NCI-H1048 (cell line): ENCODE results near the gene SNX30.

Experiments used
- DNase-seq: peaks from one replicate; lab custom pipeline; 2025; lab: John Stamatoyannopoulos, UW

Gene SNX30

GRCh38 chr9:112885324-112885723, 134.8 kb downstream of the SNX30 start:
- no peak for DNase-seq

DNA sequence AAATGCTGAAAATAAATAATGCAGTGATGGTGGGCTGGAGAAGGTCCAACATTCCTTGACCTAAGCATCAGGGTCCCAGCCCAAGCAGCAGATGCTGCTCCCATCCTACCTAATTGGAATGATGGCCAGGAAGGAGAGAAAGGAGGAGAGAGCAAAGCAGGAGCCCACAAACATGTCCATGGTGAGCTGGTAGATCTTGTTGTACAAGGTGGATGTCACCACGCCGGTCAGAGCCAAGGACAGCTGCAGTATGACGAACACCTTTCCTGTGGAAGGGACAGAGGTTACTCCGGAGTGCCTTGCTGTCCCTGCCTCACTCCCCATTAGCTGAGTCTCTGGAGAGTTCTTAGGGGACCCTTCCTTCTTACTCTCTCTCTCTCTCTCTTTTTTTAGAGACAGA, 135.8 kb downstream of the SNX30 start:
- DNase-seq: no peak

- DNase-seq: no peak
Observed at GRCh38 chr9:112887381-112887780, 136.8 kb downstream of the SNX30 start.

DNA sequence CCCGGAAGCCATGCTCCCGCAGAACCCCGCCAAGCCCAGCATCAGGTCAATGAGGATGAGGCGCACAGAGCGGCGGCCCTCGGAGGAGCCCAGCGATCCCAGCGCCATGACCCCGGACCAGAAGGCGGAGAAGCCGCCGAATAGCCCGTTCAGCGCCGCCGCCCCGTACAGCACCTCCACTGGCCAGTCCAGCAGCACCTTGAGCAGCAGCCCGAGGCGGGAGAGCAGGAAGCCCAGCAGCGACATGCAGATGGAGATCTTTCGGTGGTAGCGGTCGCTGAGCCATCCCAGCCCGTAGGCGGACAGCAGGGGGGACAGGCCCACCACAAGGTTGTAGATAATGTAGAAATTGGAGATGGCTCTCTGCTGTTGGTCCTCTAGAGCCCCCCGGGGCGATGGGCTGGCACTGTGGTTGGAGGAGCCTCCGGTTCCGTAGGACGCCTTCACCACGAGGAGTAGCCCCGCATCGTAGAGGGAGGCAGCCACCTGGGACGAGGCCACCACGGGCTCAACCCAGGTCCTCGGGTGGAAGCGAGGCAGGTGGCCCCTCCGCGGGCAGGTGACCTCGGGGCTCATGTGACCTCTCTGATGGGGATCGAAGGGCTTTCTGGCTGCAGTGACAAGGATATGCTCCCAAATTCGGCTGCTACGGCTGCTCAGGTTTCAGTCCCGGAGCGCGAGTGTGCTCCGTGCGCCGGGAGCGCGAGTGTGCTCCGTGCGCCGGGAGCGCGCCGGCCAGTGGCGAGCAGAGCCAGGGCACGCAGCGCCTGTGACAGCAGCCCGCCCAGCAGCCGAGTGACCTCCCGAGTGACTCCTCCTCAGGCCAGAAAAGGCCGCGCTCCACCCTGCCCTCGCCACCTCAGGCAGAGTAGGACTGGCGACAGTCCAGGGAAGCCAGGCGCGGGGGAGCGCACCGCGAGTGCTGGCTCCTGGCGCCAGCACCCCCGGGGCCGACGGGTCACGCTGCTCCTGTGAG, 139.8 kb downstream of the SNX30 start, which contains the start of gene SLC46A2:
Gene SLC46A2 (minus strand): TSS at position 771 of the 976 bp plus-strand sequence. CDS start 195 bp downstream, at position 576.
- DNase-seq: no peak

- DNase-seq: no peak
Observed at GRCh38 chr9:112891521-112891920, 141.0 kb downstream of the SNX30 start.

GRCh38 chr9:112892981-112893380, 142.4 kb downstream of the SNX30 start:
- no peak for DNase-seq

DNA sequence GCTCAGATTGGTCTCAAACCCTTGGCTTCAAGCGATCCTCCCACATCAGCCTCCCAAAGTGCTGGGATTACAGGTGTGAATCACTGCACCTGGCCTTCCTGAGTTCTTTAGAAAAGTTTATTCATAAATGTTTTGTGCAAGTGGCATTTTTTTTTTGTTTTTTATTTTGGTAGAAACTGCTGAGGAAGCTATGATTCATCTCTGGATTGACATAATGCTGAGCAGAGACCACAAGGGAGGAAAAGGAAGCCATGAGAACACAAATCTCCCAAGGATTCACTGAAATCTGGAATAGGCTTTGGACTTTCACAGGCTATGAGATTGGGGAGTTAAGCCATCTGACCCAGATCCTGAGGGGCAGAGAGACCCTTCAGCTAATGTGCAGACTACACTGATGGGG, 143.5 kb downstream of the SNX30 start:
- no peak for DNase-seq

DNA sequence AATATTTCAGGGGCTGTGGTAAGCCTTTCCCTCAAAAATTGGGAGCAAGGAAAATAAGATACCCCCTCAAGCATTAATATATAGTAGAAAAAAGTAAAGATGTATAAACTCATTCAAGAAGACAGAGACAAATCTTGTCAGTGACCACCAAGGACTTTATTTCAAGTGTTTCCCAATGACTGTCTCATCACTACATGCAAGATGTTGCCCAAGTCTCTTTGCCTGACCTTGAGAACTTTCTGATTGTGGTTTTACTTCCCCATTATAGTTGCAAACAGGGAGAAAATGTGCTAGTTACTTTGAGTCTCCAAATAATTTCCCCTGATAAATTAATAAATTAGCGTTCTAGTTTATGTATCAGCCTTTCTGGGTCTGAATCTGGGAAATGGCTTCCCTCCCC, 144.1 kb downstream of the SNX30 start:
- DNase-seq: no peak

- no peak for DNase-seq
Observed at GRCh38 chr9:112896131-112896530, 145.6 kb downstream of the SNX30 start.

GRCh38 chr9:112898872-112899311, 148.3 kb downstream of the SNX30 start:
- DNase-seq: no peak

DNA sequence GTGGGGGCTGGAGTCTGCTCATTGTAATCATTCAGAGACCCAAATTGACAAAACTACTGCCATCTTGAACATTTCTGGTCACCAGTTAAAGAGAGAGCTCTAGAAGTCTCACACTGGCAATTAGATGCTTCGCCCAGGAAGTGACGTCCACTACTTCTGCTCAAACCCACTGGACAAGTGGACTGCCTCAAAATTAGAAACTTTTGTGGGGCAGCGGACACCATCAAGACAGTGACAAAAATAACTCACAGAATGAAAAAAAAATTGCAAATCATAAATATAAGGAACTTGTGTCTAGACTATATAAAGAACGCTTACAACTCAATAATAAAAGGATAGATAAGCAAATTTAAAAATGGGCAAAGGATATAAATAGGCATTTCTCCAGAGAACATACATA, 149.9 kb downstream of the SNX30 start:
- DNase-seq: no peak

DNA sequence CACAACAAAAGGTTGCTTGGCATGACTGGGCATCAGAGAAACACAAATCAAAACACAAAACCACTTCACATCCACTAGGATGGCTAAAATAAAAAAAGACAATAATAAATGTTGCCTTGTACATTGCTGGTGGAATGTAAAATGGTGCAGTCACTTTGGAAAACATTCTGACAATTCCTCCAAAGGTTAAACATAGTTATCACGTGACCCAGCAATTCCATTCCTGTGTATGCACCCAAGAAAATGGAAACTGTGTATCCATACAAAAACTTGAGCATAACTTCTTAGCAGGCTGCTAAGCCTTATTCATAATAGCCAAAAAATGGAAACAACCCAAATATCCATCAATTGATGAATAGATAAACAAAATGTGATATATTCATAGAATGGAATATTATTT, 150.3 kb downstream of the SNX30 start:
- DNase-seq: no peak

DNA sequence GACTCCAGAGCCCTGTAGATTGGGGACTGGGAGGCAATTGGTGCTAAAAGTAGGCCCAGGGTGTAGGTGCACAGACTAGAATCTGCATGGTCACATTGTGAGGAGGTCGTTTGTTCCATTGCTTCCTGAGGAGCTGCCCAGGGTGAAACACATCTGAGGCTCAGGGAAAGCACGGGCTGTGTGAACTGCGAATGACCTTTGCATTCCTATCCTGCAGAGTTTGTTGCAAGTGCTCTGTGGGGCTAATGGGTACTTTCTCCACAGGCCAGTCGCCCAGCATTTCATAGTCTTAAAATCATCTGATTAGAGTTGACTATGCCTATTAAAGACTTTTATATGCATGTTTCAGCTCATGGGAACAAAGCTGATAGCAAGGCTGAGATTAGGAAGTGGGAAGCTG, 154.5 kb downstream of the SNX30 start:
- no peak for DNase-seq

DNA sequence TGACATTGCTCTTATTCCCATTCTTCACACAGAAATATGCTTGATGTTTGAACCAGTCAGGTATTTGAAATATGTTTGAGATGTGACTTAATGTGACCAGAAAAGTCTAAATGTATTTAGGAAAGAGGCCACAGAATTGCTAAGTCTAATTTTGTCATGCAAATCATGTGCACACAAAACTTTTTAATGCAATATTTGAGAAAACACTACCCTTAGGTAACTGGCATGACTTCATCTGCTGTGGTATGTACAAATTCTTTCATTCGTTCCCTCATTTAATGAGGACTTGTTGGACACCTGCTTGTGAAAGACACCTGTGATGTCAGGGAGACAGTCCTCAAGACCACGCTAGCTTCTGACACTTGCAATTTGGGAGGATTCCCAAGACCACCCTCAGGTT, 161.2 kb downstream of the SNX30 start:
- no peak for DNase-seq

DNA sequence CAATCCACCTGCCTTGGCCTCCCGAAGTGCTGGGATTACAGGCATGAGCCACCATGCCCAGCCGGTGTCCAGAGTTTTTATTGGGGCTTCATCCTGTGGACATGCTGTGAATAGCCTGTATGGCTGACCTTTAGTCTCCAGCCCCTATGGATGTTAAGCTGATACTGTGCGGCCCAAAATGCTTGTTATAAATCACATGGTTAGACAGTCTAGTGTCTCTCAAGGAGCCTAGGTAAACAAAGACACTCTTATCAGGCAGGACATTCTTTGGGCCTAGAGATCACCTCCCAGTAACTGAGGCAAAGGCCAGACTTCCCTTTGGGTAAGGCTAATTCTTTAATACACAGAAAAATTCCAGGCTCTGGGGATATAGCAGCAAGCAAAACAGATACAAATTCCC, 162.1 kb downstream of the SNX30 start:
- no peak for DNase-seq

DNA sequence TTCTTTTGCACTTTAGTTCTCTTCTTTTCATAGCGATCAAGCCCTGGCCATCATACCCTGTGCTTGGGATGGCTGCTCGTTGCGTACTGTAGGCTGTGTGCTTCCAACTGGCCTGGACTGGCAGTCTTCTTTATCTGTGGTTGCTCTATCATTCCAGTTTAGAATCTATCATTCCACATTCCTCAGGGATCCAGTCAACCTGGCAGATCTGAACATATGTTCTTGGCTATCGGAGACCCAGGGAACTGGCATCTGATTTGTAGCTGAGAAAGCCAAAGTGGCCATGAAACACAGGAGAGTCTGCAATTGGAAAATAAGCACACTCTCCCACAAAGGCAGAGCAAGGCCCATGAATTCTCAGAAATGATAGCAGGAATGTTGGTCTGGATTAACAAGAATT, 162.8 kb downstream of the SNX30 start:
- DNase-seq: no peak

GRCh38 chr9:112914524-112914923, 164.0 kb downstream of the SNX30 start:
- no peak for DNase-seq

- DNase-seq: no peak
Observed at GRCh38 chr9:112917047-112917986, 166.8 kb downstream of the SNX30 start.

DNA sequence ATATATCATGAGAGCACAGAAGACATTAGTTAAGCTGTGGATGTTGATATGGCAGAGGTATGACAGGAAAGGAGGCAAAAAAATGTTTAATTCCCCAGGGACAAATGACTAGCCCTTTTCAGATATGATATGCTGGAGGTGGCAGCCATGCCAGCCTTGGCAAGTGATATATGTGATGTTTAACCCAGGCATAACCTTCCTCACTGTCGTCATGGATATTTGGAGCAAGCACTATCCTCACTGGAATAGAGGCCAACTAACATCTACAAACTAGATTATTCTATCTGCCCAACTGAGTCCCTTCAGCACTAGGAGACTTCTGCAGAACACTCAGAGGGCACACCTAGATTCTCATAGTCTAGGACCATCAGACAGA, 167.4 kb downstream of the SNX30 start:
- DNase-seq: no peak

GRCh38 chr9:112921549-112921948, 171.0 kb downstream of the SNX30 start:
- DNase-seq: no peak
